HG03280 (cell line): ENCODE results near the gene OR10K1.
"Not testable (repeated sequence)": the region's sequence is repeated elsewhere in the genome, so short reads cannot be mapped to it uniquely, and the experiment has no call there.

ENCODE experiments used
- ATAC-seq: cut with Tn5 transposase; IDR thresholded peaks from one replicate; pipeline ENCODE4 v1.9.1; 2021; ENCODE audit warnings: mild to moderate bottlenecking, moderate library complexity; ENCODE audit not compliant: unreplicated experiment

Gene OR10K1, protein sequence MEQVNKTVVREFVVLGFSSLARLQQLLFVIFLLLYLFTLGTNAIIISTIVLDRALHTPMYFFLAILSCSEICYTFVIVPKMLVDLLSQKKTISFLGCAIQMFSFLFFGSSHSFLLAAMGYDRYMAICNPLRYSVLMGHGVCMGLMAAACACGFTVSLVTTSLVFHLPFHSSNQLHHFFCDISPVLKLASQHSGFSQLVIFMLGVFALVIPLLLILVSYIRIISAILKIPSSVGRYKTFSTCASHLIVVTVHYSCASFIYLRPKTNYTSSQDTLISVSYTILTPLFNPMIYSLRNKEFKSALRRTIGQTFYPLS

DNA sequence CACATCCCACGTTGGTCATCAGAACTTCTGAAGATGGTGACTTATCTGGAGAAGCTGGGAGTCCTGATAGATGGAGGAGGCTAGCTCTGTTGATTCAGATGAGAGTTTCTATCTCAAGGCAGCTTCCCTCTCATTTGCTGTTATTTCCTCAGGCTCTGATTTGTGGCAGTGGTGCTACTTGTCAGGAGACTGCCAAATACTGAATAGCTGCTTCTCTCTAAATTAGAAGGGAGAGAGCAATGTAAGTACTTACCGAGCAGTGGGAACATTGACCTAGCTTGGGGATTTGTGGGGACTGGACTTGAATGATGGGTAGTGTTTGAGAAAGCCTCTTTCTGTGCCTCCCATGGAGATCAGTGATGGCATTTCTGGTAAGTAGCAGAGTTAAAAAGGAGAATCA, at the start of gene OR10K1:
OR10K1 (plus strand) TSS at position 301 of the 400 bp plus-strand sequence. CDS start 3,728 bp downstream, outside the sequence.
- no peak for ATAC-seq

DNA sequence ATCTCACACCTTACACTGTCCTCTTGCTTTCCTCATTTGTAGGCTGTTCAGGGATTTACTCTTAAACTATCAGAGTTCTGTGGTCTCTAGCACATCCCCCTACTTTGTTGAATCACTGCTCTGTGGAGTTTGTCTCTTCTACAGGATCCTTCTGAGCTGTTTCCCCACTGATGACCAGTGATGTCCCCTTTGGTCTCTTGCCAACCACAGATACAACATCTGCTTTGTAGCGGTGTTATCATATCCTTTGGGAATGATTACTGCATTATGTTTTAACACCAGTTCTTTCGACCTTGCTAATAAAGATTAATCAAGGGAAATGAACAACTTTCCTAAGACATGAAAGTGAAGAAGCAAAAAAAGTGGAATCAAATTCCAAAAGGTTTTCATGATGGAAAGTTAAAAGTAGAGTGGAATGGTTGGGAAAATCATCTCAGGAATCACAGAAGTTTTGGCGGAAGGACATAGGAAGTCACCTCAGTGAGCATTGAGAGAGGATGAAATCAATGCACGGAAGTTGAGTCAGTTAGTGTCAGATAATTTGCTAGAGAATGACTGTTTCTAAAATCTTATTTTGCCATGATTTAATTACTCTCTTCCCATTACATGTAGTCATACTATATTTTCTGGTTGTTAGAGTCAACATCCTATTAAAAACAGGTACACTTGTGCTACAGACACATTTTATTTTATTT, 46.8 kb upstream of the OR10K1 start:
- no peak for ATAC-seq

DNA sequence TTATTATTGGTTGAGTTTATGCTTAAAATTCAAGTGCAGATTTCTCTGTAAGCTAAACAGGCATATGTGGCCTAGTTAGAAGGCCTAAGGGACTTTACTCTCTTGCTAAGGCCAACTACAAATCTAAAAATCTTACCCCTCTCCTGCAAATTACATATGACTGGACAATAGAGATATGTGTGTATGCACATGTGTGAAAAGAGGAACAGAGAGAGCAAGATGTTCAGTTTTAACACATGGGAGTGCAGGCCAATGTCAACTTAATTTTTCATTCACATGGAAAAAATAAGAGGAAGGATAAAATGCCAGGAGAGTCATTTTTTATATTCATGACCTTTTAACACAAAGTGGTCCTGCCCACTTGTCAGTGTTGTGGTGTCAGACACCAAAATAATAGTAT, 44.0 kb upstream of the OR10K1 start:
- ATAC-seq = no peak

DNA sequence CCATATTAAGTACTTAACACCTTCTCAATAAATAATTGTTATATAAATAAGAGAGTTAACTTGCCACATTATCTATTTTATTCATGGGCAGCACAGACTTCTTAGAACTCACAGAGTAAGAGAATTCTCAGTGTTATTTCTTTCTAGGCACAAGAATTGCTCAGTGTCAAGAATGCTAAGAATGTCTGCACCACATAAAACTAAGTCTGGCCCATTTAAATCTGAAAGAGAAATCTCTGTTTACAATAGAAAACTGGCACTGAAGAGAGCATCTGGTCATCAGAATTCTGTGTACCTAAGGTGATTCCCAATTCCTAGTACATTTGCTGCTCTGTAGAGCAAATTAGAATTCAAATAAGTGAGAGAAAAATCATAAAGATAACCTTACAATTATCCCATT, 39.4 kb upstream of the OR10K1 start:
- no peak for ATAC-seq

DNA sequence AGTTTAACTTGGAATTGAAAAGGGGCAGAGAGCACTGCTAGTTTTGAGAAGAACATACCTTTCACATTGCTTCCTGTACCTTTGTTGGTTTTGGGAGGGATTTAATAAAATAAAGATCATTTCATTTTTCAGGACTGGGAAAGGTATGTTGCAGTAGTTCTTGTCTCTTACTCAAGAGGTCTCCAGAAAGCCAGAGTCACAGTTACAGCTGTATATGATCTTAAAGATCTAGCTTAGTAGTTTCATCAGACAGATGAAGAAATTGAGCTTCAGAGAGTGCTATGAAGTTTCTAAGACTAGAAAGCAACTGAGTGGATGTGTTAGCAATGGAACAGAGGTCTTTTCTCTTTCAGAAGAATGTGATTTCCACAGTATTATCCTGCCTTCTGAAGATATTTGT, 36.6 kb upstream of the OR10K1 start:
- ATAC-seq = no peak

DNA sequence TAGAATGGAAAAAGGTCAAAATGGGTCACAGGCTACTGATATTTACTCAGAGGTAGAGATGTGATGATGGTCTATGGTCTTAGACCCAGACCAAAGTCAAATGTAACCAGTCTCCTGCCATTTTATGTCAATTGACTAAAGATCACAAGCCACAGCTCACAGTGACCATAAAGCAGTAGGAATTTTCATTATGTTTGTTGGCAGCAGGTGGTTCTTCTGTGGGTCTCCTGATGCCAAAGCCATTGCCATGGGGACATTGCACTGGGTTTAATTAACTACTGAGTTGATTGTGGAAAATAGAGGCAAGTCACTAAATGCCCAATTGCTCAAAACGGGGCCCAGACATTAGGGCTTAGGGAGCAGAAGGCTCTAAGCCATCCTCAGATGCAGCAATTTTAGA, 35.5 kb upstream of the OR10K1 start, which contains the start of gene OR10K2:
OR10K2 (minus strand) TSS at position 101 of the 400 bp plus-strand sequence. CDS start 5,371 bp downstream, outside the sequence.
- ATAC-seq = no peak

DNA sequence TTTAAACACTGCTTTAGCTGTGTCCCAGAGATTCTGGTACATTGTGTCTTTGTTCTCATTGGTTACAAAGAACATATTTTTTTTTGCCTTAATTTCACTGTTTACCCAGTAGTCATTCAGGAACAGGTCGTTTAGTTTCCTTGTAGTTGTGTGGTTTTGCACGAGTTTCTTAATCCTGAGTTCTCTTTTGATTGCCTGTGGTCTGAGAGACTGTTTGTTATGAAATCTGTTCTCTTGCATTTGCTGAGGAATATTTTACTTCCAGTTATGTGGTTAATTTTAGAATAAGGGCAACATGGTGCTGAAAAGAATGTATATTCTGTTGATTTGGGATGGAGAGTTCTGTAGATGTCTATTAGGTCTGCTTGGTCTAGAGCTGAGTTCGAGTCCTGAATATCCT, 31.5 kb upstream of the OR10K1 start:
- not testable (repeated sequence) for ATAC-seq

DNA sequence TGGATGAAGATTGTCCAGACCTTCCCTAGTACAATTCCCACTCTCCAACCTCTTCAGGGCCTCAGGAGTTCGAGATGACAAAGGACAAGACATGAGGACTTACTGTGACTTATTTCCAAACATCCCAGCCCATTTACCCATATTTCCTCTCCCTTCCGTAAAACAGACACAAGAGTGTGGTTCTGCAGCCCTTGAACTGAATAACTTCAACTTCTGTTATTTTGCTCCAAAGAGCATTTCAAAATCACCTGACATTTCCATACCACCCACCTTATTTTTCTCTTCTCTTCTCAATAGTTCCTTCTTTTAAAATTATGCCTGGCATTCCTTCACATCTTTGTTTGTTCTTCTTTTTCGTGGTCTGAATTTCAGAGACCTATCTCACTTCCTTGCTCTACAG, 26.9 kb upstream of the OR10K1 start:
- ATAC-seq = no peak

DNA sequence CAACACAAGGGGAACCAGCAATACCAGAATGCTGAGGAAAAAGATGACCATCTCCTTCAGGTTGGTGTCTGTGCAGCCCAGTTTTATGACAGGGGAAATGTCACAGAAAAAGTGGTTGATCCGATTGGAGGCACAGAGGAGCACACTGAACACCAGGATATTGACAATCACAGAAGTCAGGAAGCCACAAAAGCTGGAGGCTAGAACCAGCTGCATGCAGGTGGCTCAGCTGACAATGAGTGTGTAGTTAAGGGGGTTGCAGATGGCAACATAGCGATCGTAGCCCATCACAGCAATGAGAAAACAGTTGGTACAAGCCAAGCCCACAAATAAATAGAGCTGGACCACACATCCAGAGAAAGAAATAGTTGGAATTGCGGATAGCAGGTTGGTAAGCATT, 16.3 kb upstream of the OR10K1 start:
- no peak for ATAC-seq

DNA sequence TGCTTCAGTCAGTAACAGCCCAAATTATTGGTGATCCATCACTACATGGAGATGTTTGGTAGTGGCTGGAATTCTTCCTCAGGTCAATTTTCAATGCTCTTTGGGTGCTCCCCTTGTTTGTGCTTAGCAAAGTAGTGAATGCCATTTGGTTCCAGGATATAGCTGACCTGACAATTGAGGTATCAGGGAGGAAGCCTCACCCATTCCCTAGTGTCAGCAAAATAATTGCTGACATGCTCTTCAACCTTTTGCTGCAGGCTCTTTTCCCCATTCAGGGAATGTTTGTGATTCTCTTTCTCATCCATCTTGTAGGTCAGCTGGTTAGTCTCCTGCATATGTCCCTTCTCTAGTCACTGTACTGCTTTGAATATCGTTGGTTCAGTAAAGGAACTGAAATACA, 7.1 kb upstream of the OR10K1 start:
- ATAC-seq = no peak

DNA sequence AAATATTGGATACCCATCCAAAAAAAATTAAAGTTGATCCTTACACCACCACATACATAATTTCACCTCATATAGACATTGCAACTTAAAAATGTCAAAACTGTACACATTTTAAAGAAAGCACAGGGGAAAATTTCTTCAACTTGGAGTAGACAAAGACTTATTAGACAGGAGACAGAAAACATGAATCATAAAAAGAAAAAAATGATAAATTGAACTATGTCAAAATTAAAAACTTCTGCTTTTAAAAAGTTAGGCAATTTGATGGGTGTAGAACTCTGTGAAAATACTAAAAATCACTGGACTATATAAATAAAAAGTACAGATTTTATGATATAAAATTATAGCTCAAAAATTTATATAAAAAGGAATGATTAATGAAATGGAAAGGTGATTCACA, 4.4 kb upstream of the OR10K1 start:
- no peak for ATAC-seq

DNA sequence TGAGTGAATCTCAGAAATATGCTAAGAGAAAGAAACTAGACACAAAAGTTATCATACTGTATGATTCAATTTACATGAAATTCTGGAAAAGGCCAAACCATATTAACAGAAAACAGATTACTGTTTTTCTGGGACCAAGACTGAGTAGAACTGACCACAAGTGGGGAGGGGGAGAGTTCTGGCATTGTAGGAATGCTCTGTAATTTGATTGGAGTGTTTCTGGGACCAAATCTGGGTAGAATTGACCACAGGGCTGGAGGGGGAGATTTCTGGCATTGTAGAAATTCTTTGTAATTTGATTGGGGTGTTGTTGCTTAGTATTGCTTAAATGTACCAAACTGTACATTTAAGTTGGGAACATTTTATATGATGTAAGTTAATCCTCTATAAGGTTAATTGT, 3.4 kb upstream of the OR10K1 start:
- ATAC-seq = no peak

DNA sequence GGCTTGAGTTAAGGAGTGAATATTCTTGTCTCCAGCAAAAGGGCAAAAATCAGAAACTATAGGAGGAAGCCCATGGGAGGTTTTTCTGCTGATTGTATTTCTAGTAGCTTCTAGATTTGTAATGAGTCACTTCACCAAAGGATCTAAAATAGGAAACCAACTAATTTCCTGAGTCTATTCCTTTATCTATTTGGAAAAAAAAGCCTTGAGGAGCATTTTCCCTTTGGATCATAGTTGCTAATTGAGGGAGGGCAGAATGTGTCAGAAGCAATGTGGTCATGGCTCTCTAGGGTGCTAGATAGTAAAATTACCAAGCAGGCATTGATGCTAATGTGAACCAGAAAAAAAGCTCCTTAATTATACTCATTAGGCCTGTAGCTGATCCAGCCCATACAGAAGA, 10.3 kb downstream of the OR10K1 start, which contains the start of gene OR10R2:
OR10R2 (plus strand) TSS at position 301 of the 400 bp plus-strand sequence. CDS start 106 bp downstream, outside the sequence.
- no peak for ATAC-seq

DNA sequence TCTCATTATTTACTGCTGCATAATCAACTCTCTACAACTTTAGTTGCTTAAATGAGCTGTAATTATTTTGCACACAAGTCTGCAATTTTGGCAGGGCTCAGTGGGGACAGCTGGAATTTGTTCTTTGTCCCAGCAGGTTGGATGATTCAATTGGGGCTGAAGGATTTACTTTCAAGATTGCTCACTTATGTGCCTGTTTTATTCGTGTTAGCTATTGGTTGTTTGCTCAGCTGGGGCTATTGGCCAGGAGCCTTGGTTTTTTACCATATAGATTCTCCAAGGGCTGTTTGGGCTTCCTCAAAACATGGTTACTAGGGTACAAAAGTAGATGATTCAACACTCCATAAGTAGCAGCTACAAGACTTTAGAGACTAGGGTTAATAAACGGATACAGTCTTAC, 23.8 kb downstream of the OR10K1 start:
- ATAC-seq = no peak

DNA sequence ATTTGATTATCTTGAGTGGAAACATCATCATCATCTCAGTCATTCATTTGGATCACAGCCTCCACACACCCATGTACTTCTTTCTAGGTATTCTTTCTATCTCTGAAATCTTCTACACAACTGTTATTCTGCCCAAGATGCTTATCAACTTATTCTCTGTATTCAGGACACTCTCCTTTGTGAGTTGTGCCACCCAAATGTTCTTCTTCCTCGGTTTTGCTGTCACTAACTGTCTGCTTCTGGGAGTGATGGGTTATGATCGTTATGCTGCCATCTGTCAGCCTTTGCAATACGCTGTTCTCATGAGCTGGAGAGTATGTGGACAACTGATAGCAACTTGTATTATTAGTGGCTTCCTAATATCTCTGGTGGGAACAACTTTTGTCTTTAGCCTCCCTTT, 29.7 kb downstream of the OR10K1 start:
- ATAC-seq = no peak

DNA sequence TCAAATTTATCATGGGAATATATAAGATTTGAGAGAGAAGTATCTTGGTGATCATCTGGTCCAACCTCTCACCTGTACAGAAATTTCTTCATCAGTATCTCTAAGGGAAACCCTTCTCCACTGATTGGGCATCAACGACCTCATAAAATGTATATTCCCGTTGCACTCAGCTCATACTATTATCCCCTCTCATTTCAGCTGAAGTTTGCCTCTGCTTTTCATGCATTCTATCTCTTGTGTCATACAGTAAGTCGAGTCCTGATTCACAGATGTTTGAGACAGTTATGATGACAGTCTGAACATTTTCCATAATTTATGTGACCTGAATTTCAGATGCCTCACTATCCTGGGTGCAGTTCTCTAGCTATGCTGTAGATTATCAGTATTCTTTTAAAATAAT, 31.4 kb downstream of the OR10K1 start:
- ATAC-seq = no peak

DNA sequence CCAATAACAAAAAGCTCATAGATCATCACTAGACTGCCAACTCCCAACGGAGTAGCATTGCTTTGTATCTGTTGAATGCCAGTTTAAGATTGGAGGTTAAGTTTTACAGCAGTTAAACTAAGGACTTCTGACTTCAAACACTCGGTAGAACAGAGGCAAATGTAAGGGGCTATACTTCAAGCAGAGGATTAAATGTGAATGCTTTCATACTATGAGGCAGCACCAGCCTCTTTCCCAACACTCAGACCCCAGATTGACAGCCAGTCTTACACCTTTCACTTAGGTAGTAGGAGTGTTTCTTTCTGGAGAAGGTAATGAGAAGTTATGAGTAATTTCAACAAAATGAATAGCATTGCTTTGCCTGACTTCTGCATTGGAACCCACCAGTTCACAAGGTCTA, 33.2 kb downstream of the OR10K1 start:
- no peak for ATAC-seq

DNA sequence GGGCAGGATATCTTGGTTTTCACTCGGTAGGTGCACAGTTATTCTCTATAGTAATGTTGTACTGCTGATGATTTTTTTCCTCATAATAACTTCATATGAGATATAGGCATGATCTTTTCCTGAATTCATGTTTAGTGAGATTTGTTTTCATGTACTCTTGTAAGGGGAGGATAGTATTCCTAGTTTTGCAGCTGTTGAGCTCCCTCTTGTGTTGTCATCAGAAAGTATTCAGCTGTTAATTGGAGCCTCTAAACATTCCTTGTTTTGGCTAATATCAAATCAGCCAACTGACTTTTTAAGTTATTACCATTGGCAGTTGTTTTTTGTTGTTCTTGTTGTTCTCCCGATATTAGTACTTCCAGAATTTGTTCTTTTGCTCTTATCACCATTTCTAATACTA, 34.7 kb downstream of the OR10K1 start:
- no peak for ATAC-seq

DNA sequence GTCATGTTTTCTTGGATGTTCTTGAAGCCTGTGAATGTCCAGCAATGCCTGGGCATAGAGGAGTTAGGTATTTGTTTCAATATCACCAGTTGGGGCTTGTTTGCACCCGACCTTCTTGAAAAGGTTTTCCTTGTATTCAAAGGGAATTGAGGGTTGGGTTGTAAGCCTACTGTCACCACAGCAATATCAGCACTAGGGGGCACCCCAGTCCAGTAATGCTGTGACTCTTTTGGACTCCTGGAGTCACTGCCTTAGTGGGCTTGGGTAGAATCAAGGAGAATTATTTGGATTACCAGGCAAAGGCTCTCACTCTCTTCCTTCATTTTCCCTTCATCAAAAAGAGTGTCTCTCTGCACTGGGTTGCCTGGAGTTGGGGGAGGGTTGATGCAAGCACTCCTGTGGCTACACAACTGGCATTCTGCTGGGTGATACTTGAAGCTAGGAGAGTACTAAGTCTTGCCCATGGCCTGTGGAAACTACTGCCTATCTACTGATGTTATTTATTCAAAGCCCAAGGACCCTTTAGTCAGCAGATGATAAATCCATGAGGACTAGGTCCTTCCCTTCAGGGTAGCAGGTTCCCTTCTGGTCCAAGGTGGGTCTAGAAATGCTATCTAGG, 44.8 kb downstream of the OR10K1 start:
- ATAC-seq = no peak

DNA sequence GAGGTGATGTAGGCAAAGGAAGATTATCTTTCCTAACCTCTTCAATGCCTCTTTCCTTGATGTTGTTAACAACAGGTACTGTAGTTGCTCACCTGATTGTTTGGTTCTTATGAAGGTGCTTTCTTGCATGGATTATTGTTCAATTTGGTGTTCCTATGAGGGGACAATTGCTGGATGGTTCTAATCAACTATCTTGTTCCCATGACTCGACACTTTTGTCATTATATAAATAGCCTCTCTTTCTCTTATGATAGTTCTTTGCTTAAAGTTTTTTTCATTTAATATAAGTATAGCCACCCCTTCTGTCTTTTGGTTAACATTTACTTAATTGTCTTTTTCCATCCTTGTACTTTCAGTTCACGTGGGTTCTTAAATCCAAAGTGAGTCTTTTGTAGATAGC, 45.9 kb downstream of the OR10K1 start:
- no peak for ATAC-seq

DNA sequence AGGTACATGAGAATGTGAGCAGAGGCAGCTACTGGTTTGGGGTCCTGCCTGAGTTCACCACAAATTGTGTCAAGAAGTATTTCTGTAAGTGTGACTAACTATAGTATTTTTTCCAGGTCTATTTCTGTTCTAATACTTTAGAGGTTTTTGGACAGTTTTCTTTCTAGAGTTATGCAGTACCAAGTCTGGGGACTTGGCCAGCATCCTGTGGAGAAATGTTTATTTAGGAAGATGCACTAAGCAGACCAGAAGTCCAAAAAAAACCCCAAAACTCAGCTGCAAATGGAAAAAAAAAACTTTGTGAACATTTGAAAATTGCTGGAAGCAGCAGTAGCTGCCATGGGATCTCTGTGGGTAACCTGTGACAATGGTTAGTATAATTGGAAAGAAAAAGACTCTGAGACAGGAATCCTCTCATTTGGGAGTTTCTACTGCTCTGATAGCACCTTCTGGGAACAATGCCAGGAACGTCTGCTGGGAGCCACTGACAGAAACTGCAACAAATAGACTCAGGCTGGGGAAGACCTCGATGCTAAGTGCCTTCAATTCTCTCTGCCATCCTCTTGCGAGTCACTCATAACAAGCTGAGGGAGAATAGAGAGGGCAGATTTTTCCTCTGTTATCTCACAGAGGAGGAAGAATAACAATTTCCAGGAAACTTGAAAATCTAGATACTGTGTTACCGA, 48.0 kb downstream of the OR10K1 start:
- ATAC-seq = no peak
